Stimulated activated naive CD4-positive, alpha-beta T cell (primary cell): Measurements from ENCODE around the gene AVPR2.

ENCODE experiments used
- DNase-seq, 6 experiments: peaks; one replicate each; lab custom pipeline; 2025; lab: John Stamatoyannopoulos, UW

AVPR2 gene

DNA sequence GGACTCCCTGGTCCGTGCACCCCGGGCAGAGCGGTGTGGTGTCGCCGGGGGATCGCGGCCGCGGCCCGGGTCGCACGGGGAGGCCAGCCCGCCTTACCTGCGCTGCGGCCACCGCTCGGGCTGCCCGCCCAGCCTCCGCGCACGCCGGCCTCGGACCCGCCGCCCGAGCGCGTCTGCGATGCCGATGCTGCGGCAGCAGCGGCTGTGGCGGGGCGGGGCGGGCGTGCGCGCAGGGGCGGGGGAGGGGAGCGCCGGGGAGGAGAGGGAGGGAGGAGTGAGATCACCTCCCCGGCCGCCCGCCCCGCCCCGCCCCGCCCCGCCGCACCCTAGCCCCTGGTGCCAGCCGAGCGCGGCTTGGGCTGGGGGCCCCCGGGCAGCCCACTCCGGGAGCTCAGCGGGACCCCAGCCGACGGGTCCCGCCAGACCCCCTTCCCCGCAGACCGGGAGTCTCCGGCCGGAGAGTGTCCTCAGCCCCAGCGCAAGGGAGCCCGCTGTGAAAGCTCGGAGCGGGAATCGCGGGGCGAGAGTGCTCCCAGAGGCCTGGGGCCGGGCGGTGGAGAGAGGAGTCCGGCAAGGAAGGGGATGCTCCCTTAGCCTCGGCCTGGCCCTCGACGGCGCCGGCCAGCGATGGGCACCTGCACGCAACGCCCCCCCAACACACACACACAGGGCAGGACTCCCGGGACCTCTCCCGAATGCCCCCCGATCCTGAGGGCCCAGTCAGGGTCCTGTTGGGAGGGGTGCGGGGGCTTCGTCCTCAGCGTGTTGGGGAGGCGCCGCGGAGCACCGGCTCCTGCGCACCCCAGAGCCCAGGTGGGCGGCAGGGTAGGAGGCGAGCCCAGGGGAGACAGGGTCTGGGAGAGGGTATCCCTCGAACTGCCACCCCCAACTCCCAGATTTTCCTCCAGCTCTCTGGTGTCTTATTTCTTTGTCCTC, 18.2 kb upstream of the AVPR2 start, which contains the start of gene L1CAM:
Gene L1CAM, minus strand, starts transcription at position 206 of the 936 bp plus-strand sequence. CDS start 10,337 bp downstream, outside the sequence.
- peak in 3 of 6 experiments; percentile 6 to 17 (median 10) for DNase-seq

DNA sequence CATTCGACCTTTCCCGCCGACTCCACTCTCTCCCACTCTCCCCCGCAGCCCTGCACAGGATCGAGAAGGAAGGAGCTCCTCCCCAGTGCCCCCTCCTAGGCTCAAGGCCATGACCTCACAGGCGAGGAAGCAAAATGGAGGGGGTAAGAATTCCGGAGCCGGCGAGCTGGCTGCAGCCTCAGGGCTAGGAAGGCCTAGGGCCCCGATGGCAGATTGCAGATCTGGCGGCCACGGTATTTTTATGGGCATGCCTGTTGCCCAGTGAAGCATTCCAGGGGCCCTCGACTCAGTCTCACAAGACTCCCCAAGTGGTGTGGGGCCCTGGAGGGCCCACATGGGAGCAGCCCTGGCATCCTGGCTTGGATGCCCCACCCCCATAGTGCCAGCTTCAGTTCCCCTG, 17.6 kb upstream of the AVPR2 start:
- no peak for DNase-seq

DNA sequence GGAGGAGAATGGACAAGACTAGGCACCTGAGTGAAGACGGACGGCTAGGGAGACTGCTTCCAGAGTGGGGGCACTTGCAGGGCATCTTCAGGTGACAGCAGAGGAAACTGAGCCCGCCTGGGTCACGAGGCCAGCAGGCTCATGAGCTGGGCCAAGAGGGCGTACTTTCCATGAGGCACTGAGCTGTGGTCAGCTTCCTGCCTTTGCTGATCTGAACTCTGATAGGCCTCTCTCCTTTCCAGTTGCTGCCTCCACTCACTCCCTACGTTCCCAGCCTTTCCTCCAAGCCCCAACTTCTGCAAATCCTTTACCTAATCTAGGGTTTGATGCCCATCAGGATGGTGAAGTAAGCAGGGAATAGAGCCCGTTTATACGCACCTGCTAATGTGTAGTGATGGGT, 17.1 kb upstream of the AVPR2 start:
- DNase-seq, result no peak

DNA sequence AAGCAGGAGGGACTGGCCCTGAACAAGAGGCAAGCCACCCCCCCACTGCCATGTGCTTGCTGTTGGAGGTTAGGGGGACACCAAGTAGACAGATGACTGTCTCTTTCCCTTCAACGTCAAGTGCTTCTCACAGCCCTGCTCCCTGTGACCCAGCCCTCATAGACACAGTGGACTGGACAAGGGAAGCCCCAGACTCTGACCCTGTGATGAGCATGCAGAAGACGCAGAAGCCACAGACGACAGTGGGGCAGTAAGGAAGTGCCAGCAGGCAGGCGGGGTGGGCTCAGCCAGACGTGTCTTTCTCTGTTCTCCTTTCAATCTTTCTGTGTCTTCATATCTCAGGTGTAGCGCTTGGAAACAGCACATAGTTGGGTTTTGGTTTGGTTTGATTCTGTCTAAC, 16.1 kb upstream of the AVPR2 start:
- no peak for DNase-seq

DNA sequence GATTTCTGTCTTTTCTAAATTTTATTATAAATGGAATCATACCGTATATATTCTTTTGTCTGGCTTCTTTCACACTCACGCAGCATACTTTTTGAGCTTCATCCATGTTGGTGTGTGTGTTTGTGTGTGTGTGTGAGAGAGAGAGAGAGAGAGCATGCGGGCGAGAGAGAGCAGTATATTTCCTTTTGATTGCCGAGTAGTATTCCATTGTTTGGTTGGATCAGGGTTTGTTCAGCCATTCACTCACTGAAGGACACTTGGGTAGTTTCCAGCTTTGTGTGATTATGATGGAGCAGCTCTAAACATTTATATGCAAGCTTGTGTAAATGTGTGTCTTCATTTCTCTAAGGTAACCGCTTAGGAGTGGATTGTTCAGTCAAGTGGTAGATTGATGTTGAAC, 15.3 kb upstream of the AVPR2 start:
- DNase-seq, result no peak

DNA sequence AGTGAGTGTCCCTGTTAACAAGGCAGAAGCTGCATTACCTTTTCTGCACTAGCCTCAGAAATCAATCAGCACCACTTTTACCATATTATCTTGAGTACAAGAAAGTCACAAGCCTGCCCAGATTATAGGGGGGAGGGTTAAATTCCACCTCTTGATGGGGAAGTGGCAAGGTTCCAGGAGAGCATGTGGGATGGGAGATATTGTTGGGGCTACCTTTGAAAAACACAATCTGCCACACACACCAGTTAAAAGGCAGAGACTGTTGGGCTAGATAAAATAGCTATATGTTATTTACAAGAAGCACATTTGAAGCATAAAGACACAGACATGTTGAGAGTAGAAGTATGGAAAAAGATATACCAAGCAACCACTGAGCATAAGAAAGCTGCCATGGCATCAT, 6.6 kb upstream of the AVPR2 start:
- DNase-seq, result no peak

DNA sequence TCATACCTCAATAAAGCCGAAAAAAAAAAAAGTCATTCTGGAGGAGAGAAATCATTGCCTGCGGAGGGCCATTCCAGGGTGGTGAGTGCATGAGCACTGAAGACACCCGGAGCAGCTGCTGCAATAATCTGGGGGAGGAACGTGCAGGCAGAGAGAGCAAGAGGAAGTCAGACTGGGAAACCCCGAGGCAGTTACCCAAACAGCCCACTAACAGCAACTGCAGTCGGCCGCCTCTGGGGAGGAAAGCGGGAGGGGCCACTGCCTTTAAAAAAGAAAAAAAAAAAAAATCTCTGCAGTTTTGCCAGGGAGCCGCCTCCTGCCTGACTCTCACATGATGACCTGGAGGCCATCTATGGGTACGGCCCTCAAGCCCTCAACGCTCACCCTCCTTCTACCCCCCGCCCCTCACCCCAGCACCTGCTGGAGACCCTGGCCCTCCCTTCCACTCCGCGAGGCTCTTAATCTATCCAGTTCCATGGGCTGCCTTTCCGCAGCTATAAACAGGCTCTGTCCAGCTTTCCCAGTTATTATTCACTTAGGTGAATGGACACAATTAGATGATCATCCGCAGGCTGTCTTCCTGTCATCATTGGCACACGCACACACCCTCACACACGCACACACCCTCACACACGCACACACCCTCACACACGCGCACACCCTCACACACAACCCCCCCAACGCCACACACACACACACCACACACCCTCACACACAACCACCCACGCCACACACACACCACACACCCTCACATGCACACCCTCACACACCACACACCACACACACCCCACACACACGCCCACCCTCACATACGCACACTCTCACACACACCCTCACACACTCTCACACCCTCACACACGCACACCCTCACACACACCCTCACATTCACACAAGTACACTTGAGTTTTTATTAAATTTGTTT, 3.4 kb upstream of the AVPR2 start:
- peak; percentile 25 to 65 (median 50) for DNase-seq

DNA sequence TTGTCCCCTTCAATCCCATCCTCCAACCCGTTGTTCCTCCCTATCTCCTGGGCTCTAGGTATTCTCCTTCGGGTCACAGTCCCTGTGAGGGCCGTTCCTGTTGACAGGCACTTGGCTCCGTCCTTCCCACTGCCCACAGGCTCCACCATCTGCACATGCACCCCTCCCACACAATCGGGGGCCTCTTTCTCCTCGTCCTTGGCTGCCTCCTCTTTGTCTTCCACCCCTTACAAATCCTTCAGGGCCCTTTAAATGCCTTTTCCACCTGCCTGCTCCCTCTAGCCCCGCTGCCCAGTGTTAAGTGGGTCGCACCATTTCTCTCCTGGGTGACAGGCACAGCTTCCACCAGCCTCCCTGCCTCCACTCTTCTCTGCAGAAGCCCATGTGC, 2.7 kb upstream of the AVPR2 start:
- DNase-seq, result no peak

DNA sequence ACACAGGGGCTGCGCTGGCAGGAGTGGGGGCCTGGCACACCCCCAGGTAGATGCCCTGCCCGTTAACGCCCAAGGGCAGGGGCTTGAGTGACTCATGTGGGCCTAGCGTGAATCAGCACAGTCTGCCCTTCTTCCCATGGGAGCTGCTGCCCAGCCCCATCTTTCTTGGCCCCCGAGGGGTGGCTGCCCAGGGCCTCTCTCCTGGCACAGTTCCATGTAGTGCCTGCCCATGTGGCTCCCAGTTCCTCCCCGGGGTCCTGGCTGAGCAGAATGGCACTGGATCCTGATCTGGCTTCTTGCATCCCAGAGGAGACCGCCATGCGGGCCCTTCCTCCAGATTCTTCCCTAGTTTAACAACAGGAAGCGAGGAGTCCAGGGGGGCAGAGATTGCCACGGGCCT, 2.1 kb upstream of the AVPR2 start:
- peak in 1 of 6 experiments; percentile 12 for DNase-seq

DNA sequence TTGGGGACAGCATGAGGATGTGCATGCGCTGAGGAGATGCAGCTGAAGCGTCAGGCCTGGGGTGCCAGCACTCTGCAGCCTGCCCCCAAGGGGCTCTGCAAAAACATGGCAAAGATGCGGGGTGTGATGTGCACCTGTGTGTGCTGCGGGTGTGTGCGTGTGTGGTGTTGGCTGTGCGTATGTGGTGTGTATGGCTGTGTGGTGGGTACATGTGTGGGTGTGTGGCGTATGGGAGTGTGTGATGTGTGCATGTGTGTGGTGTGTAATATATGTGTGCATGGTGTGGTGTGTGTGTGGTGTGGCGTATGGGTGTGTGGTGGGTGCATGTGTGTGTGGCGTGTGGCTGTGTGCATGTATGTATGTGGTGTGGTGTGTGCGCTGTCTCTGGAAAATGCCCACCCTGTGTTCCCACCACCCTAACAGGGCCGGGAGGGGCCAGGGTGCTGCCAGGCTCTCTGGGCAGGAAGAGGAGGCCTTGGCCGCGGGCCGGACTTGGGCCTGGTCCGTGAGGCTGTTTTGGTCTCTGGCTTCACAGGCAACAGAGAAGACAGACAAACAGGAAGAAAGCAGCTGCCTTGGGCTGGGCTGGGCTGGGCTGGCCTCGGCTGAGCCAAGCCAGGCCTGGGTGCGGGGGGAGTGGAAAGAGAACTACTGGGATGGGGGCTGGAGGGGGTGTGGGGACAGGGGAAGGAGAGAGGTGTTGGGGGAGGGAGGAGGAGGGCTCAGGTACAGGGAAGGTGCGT, 1.1 kb upstream of the AVPR2 start:
- peak in 1 of 6 experiments; percentile 27 for DNase-seq

DNA sequence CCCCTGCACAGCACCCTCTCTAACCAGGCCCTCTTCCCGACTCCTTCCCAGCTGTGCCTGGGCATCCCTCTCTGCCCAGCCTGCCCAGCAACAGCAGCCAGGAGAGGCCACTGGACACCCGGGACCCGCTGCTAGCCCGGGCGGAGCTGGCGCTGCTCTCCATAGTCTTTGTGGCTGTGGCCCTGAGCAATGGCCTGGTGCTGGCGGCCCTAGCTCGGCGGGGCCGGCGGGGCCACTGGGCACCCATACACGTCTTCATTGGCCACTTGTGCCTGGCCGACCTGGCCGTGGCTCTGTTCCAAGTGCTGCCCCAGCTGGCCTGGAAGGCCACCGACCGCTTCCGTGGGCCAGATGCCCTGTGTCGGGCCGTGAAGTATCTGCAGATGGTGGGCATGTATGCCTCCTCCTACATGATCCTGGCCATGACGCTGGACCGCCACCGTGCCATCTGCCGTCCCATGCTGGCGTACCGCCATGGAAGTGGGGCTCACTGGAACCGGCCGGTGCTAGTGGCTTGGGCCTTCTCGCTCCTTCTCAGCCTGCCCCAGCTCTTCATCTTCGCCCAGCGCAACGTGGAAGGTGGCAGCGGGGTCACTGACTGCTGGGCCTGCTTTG, 1.1 kb downstream of the AVPR2 start:
- DNase-seq, result no peak

DNA sequence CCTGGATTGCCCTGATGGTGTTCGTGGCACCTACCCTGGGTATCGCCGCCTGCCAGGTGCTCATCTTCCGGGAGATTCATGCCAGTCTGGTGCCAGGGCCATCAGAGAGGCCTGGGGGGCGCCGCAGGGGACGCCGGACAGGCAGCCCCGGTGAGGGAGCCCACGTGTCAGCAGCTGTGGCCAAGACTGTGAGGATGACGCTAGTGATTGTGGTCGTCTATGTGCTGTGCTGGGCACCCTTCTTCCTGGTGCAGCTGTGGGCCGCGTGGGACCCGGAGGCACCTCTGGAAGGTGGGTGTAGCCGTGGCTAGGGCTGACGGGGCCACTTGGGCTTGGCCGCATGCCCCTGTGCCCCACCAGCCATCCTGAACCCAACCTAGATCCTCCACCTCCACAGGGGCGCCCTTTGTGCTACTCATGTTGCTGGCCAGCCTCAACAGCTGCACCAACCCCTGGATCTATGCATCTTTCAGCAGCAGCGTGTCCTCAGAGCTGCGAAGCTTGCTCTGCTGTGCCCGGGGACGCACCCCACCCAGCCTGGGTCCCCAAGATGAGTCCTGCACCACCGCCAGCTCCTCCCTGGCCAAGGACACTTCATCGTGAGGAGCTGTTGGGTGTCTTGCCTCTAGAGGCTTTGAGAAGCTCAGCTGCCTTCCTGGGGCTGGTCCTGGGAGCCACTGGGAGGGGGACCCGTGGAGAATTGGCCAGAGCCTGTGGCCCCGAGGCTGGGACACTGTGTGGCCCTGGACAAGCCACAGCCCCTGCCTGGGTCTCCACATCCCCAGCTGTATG, 1.8 kb downstream of the AVPR2 start:
- peak in 1 of 6 experiments; percentile 10 for DNase-seq

DNA sequence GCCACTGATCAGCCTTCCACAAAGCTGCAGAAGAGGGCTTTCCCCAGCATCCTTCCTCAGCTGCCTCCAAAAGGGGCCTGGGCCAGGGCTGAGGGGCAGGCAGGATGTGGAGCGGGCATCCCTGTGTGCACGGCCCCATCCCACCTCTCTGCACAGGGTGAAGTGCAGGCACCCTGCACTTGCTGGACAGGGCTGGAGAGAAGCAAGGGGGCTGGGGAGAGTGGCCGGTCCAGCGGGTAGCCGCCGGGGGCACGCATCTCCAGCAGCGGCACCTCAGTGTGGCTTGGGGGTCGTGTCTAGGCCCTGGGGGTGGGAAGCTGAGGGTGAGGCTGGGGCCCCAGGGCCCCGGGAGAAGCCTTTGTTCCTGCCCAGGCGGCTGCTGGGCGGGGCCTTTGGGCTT, 3.0 kb downstream of the AVPR2 start:
- DNase-seq, result no peak

DNA sequence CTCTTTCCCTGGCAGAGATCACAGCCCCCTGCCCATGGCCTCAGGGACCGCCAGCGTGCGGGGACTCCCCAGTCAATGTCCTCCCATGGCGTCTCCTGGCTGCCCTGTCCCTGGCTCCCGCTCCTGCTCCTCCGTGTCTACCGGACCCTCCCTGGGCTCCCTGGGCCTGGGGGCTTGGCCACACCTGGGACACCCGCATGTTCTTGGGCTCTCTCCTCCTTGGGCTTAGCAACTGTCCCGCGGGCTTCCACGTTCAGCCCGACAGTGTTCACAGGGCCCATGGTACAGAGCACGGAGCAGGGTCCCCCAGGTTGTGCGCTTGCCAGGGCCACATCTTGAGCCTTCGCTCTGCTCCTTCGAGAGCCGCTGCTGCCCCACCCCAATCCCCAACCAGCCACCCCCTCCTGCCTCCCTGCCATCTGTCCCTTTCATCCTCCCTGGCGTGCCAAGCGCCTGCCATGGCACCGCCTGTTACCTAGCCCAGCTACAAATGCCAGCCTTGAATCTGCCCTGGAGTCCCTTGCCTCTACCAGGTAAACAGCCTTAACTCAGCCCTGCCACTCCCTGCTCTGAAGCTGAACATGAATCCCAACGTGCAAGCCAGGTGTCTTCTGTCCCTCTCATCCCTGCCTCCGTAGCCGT, 3.9 kb downstream of the AVPR2 start:
- DNase-seq, result no peak

DNA sequence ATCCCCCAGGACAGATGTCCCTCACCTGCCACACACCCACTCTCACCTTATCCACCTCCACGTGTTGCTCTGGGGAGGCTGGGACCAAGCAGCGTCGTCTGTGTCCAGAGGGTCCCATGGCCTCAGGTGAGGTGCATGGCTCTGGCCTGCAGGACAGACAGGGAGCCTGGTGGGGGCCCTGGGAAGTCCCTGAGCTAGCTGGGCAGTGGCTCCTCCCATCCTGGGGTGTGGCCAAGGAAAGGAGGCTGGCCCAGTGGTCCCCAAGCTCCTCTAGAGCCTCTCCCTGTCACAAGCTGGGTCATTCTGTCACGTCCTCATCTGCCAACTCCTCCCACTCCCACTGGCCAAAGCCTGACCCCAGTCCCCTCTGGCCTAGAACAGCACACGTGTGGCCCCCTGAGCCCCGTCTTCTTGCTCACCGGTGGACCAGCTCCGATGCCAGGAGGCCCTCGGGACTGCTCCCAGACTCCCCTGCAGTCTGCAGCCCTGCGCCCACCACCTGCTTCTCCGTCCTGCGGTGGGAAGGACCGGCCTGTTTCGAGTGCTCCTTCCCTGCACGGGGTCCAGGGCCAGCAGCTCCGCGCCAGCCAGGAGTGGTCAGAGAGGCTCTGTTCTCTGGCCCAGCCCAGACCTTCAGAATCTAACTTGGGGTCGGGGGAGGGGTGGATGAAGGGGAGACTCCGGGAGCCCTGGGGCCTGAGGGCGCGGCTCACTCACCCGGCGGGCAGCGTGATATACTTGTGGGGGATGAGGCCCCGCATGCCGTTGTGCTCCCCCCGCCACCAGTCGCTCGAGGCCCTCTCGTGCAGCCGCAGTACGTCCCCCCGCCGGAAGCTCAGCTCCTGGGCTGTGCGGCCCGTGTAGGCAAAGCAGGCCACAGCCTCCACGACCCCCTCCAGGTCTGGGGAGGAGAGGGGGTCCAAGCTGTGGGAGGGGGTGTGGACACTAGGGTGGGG, 4.8 kb downstream of the AVPR2 start:
- DNase-seq, result no peak

DNA sequence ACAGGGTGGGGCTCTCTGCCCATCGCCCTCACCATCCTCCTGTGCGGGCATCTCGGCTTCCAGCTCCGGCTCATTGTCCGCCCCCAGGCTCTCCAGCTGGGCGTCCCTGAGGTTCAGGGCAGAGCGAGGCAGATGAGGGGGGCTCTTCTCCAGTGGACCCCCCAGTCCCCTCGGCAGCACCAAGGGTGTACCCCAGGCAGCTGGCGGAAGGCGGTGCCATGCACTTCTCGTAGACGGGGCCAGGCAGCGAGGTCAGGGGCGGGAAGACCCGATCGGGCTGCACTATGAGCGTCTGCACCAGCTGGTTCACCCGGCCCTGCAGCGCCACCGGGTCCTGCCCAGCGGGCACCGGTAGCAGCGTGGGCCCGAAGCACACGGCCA, 5.5 kb downstream of the AVPR2 start:
- DNase-seq, result no peak

DNA sequence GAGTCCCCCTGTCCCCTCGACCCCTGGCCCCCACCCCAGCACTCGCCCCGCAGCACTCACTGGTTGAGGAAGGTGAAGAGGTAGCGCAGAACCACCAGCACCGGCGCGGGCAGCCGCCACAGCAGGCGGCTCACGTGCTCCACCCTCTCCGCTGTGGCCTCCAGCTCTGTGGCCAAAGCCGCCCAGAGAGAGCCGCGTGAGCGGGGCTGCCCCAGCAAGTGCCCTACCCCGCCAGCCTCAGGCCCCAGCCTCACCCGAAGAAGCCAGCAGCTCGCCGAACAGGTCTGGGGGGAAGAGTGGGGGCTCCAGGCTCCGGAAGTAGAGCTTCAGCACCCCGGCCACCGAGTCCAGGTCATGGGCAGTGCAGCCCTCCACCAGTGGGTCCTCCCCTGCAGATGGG, 6.0 kb downstream of the AVPR2 start:
- DNase-seq, result no peak

DNA sequence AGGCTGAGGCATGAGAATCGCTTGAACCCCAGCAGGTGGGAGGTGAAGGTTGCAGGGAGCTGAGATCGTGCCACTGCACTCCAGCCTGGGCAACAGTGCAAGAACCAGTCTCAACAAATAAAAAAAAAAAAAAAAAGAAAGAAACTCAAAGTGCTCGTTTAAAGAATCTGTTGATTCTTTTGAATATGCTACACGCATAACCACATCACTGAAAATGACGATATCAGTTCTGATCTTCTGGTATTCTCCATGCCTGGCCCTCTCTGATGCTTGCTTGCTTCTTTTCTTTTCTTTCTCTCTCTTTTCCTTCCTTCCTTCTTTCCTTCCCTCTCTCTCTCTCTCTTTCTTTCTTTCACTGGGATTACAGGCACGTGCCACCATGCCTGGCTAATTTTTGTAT, 7.3 kb downstream of the AVPR2 start:
- peak in 2 of 6 experiments; percentile 30 to 44 for DNase-seq

DNA sequence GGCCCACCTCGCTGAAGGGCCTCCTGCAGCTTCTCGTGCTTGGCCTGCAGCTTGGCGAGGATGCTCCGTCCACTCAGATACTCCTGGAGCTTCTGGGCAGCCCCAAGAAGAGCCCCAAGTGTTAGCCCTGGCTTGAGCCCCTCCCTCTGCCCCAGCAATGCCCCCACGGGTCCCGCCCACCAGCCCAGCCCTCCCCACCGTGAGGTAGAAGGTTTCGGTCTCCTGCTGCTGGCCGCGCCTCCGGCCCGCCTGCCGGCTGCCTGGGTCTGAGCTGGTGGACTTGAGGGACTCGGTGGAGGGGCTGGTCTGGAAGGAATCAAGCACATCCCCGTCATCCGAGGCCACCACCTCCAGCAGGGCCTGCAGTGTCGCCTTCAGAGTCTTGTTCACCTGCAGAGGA, 8.7 kb downstream of the AVPR2 start:
- no peak for DNase-seq
